NK-92 (cell line): ENCODE results near the gene GLIS1.

ENCODE experiments used
- DNase-seq: peaks from one replicate; lab custom pipeline; 2025; ENCODE audit not compliant: unreplicated experiment; lab: John Stamatoyannopoulos, UW

Gene GLIS1

GRCh38 chr1:53477651-53478501, 261.1 kb downstream of the GLIS1 start:
- DNase-seq, result no peak

GRCh38 chr1:53476579-53476978, 262.4 kb downstream of the GLIS1 start:
- no peak for DNase-seq

- no peak for DNase-seq
Measured at GRCh38 chr1:53475664-53476063, 263.3 kb downstream of the GLIS1 start.

- no peak for DNase-seq
Measured at GRCh38 chr1:53473463-53473862, 265.5 kb downstream of the GLIS1 start.

GRCh38 chr1:53471000-53471399, 268.0 kb downstream of the GLIS1 start:
- no peak for DNase-seq

GRCh38 chr1:53470584-53470983, 268.4 kb downstream of the GLIS1 start:
- DNase-seq, result no peak

- DNase-seq, result no peak
Measured at GRCh38 chr1:53470155-53470554, 268.8 kb downstream of the GLIS1 start.

- DNase-seq, result no peak
Measured at GRCh38 chr1:53469373-53469772, 269.6 kb downstream of the GLIS1 start.

GRCh38 chr1:53468374-53468773, 270.6 kb downstream of the GLIS1 start:
- DNase-seq, result no peak

- DNase-seq, result no peak
Measured at GRCh38 chr1:53467391-53467790, 271.6 kb downstream of the GLIS1 start.

GRCh38 chr1:53465023-53465957, 273.7 kb downstream of the GLIS1 start:
- DNase-seq, result no peak

GRCh38 chr1:53463961-53464899, 274.7 kb downstream of the GLIS1 start:
- no peak for DNase-seq

GRCh38 chr1:53462769-53463501, 276.0 kb downstream of the GLIS1 start:
- DNase-seq, result no peak

- DNase-seq, result no peak
Measured at GRCh38 chr1:53462193-53462592, 276.8 kb downstream of the GLIS1 start.

- no peak for DNase-seq
Measured at GRCh38 chr1:53461323-53462044, 277.5 kb downstream of the GLIS1 start.

- DNase-seq, result no peak
Measured at GRCh38 chr1:53460666-53461322, 278.2 kb downstream of the GLIS1 start.

GRCh38 chr1:53460211-53460634, 278.7 kb downstream of the GLIS1 start:
- DNase-seq, result no peak

GRCh38 chr1:53459321-53460175, 279.4 kb downstream of the GLIS1 start, which contains the start of gene DMRTB1:
Gene DMRTB1 (plus strand): TSS chr1:53459399. CDS start chr1:53459454, 55 bp downstream.
- no peak for DNase-seq
